Measurements from ENCODE around the gene PLIN3. TPM values are rescaled to one million over a fixed set of nuclear protein-coding genes. Genes with fewer than 3 reads are reported as not detected.

PLIN3 gene
- total and polyA plus RNA-seq, 9 of the 15 experiments (the other 6 are each of a cell fraction or from before 2014, with no cell fraction given) = 7.5 to 75.6 (median 43.1) TPM

- no peak for FAIRE-seq
- ChIA-PET CTCF (ENCODE audit: low intra/inter-chr PET ratio) (no interaction called here), POLR2A (interaction anchor here (0.6 kb wide), 1 partner anchor 41 kb away, joined by 3 read pairs; the partner anchor contains the start of gene PLIN3)
- Histone ChIP-seq H3K27ac (ENCODE audit: extremely low read depth, low read depth, low read length) (no peak overlapping the region), H3K4me3 (no peak overlapping the region), H3K9ac (ENCODE audit: insufficient read depth in 1 of 2, low read depth in 2 of 2, low read length in 2 of 2) (peak overlapping the region in 1 of 2 experiments; percentile 93; a peak in 2 of 4 replicates), H2AFZ (ENCODE audit: low read depth, low read length) (peak overlapping the region; percentile 76), H3K79me2 (ENCODE audit: control insufficient read depth, insufficient read depth, low read length) (peaks cover 34% of the 10 kb centered on the region), H3K9me3 (replicated peaks; ENCODE audit: control insufficient read depth, insufficient read depth, low read depth, low read length) (no peaks in the 10 kb centered on the region), H3K4me2 (ENCODE audit: insufficient read depth, low read length) (no peak overlapping the region), H3K4me1 (replicated peaks in 1 of 2; ENCODE audit: control insufficient read depth in 2 of 2, insufficient read depth in 2 of 2, low read length in 2 of 2) (peaks cover 27 to 37% of the 10 kb centered on the region in 2 experiments), H3K27me3 (ENCODE audit: control insufficient read depth in 2 of 2, insufficient read depth in 2 of 2, low read length in 2 of 2) (no peaks in the 10 kb centered on the region), H3K36me3 (ENCODE audit: control insufficient read depth, insufficient read depth, low read length) (peaks cover 27% of the 10 kb centered on the region), H3K9me1 (ENCODE audit: control insufficient read depth, insufficient read depth, low read length) (no peaks in the 10 kb centered on the region), H4K20me1 (replicated peaks; ENCODE audit: control insufficient read depth, insufficient read depth, low read length) (no peaks in the 10 kb centered on the region)
- TF ChIP-seq PCBP2 (IDR thresholded peaks at IDR 0.05; ENCODE audit: low read depth, low read length, poor library complexity, severe bottlenecking) (no peak), HDAC1 (IDR thresholded peaks at IDR 0.05) (peak in 1 of 2 experiments; percentile 11; a peak in 1 of 4 replicates)
- no peak for ATAC-seq
- intact Hi-C loops (cut with micrococcal nuclease) = no loop called here
- 79% methylated on average over 5 of the region's 5 CpGs for whole genome bisulfite sequencing (ENCODE audit: insufficient coverage, low coverage, missing lambda C conversion rate)
- peak in 1 of 4 experiments; percentile 12 for DNase-seq (ENCODE audit: extremely low read depth in 1 of 4, low spot score in 3 of 4)
- in situ Hi-C loops (cut with MboI) = no loop called here
- no TSS peak for BruUV-seq (replicated peaks)
Observed at GRCh38 chr19:4908360-4908759, 40.9 kb upstream of the PLIN3 start.

DNA sequence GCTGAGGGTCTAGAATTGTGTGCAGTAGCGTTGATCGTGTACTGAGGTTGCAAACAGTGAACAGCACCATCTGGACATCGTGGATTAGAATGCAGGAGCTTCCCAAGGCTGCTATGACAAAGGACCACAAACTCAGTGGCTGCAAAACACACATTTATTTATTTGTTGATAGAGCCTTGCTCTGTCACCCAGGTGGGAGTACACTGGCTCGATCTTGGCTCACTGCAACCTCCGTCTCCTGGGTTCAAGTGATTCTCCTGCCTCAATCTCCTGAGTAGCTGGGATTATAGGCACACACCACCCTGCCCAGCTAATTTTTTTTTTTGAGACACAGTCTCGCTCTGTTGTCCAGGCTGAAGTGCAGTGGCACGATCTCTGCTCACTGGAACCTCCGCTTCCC is 39.5 kb upstream of the PLIN3 start:
- POLR2A ChIA-PET = interaction anchor here (1.0 kb wide), 1 partner anchor 17 kb away, joined by 3 read pairs; no protein-coding TSS in a partner anchor
- Histone ChIP-seq H3K9ac (ENCODE audit: insufficient read depth in 1 of 2, low read depth in 2 of 2, low read length in 2 of 2) (no peak overlapping the region), H3K9me3 (replicated peaks; ENCODE audit: control insufficient read depth, insufficient read depth, low read depth, low read length) (no peaks in the 10 kb centered on the region), H3K27ac (ENCODE audit: extremely low read depth, low read depth, low read length) (no peak overlapping the region), H3K9me1 (ENCODE audit: control insufficient read depth, insufficient read depth, low read length) (no peaks in the 10 kb centered on the region), H4K20me1 (replicated peaks; ENCODE audit: control insufficient read depth, insufficient read depth, low read length) (no peaks in the 10 kb centered on the region), H3K4me2 (ENCODE audit: insufficient read depth, low read length) (no peak overlapping the region), H3K27me3 (ENCODE audit: control insufficient read depth in 2 of 2, insufficient read depth in 2 of 2, low read length in 2 of 2) (no peaks in the 10 kb centered on the region), H3K79me2 (ENCODE audit: control insufficient read depth, insufficient read depth, low read length) (peaks cover 20% of the 10 kb centered on the region), H3K4me1 (replicated peaks in 1 of 2; ENCODE audit: control insufficient read depth in 2 of 2, insufficient read depth in 2 of 2, low read length in 2 of 2) (peaks cover 23 to 32% of the 10 kb centered on the region in 2 experiments), H3K4me3 (no peak overlapping the region), H2AFZ (ENCODE audit: low read depth, low read length) (no peak overlapping the region), H3K36me3 (ENCODE audit: control insufficient read depth, insufficient read depth, low read length) (peaks cover 13% of the 10 kb centered on the region; the same call in 2 of the 3 replicates)
- ATAC-seq (no peak), FAIRE-seq (no peak), DNase-seq (ENCODE audit: extremely low read depth in 1 of 4, low spot score in 3 of 4) (peak in 1 of 4 experiments; percentile 12)
- intact Hi-C loops (cut with micrococcal nuclease) (no loop called here), in situ Hi-C loops (cut with MboI) (no loop called here)
- WGBS (ENCODE audit: insufficient coverage, low coverage, missing lambda C conversion rate) = 64% methylated on average over 8 of the region's 8 CpGs
- TF ChIP-seq, protein P1, sequence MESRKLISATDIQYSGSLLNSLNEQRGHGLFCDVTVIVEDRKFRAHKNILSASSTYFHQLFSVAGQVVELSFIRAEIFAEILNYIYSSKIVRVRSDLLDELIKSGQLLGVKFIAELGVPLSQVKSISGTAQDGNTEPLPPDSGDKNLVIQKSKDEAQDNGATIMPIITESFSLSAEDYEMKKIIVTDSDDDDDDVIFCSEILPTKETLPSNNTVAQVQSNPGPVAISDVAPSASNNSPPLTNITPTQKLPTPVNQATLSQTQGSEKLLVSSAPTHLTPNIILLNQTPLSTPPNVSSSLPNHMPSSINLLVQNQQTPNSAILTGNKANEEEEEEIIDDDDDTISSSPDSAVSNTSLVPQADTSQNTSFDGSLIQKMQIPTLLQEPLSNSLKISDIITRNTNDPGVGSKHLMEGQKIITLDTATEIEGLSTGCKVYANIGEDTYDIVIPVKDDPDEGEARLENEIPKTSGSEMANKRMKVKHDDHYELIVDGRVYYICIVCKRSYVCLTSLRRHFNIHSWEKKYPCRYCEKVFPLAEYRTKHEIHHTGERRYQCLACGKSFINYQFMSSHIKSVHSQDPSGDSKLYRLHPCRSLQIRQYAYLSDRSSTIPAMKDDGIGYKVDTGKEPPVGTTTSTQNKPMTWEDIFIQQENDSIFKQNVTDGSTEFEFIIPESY (CRISPR knock-in tag; IDR thresholded peaks at IDR 0.05) = 0 out of 2 replicates have a peak, but pooled peaks have one; percentile 21
- no peak for TF ChIP-seq SMARCA4 (IDR thresholded peaks at IDR 0.05)
- no TSS peak for BruUV-seq (replicated peaks)
- CTCF ChIA-PET (ENCODE audit: low intra/inter-chr PET ratio) = no interaction called here

Data from K562 (cell line).